T-helper 2 cell (primary cell): ENCODE results near the gene TMEM212.
"Not testable (repeated sequence)": the region's sequence is repeated elsewhere in the genome, so short reads cannot be mapped to it uniquely, and the experiment has no call there.

Experiments used
- DNase-seq, 5 experiments: peaks; one replicate each; pipeline versions ENCODE4 v3.0.0 to v3.0.0-alpha.2; 2012 to 2022

The TMEM212 gene

GRCh38 chr3:171813278-171813896, 29.8 kb upstream of the TMEM212 start:
- no peak for DNase-seq

- peak in 2 of 5 experiments; percentile 70 to 84 for DNase-seq
Measured at GRCh38 chr3:171813897-171814460, 29.2 kb upstream of the TMEM212 start.

GRCh38 chr3:171814662-171815061, 28.5 kb upstream of the TMEM212 start:
- not testable (repeated sequence) for DNase-seq

GRCh38 chr3:171815973-171816595, 27.1 kb upstream of the TMEM212 start:
- no peak for DNase-seq

GRCh38 chr3:171817074-171817800, 25.9 kb upstream of the TMEM212 start:
- DNase-seq = peak in 1 of 5 experiments; percentile 60

- DNase-seq = no peak
Measured at GRCh38 chr3:171821044-171821443, 22.1 kb upstream of the TMEM212 start.

GRCh38 chr3:171821778-171822358, 21.3 kb upstream of the TMEM212 start:
- peak in 1 of 5 experiments; percentile 67 for DNase-seq

- no peak for DNase-seq
Measured at GRCh38 chr3:171822431-171823106, 20.6 kb upstream of the TMEM212 start.

- no peak for DNase-seq
Measured at GRCh38 chr3:171824116-171824515, 19.0 kb upstream of the TMEM212 start.

- DNase-seq = no peak
Measured at GRCh38 chr3:171824824-171825221, 18.3 kb upstream of the TMEM212 start.

GRCh38 chr3:171825222-171825828, 17.8 kb upstream of the TMEM212 start:
- no peak for DNase-seq

GRCh38 chr3:171827385-171827784, 15.8 kb upstream of the TMEM212 start:
- DNase-seq = peak in 1 of 5 experiments; percentile 61

- DNase-seq = peak in 2 of 5 experiments; percentile 26 to 74
Measured at GRCh38 chr3:171827836-171828458, 15.2 kb upstream of the TMEM212 start.

GRCh38 chr3:171828902-171829770, 14.0 kb upstream of the TMEM212 start:
- no peak for DNase-seq

GRCh38 chr3:171829841-171830517, 13.2 kb upstream of the TMEM212 start:
- DNase-seq = peak in 1 of 5 experiments; percentile 17

- DNase-seq = no peak
Measured at GRCh38 chr3:171830518-171830875, 12.7 kb upstream of the TMEM212 start.

- no peak for DNase-seq
Measured at GRCh38 chr3:171831936-171832335, 11.2 kb upstream of the TMEM212 start.

GRCh38 chr3:171832989-171833388, 10.2 kb upstream of the TMEM212 start:
- DNase-seq = no peak

- DNase-seq = peak in 1 of 5 experiments; percentile 58
Measured at GRCh38 chr3:171833789-171834460, 9.2 kb upstream of the TMEM212 start.

GRCh38 chr3:171834461-171834801, 8.7 kb upstream of the TMEM212 start:
- no peak for DNase-seq
